ENCODE measurements around the gene HPRT1.
"Not testable (repeated sequence)": the region's sequence is repeated elsewhere in the genome, so short reads cannot be mapped to it uniquely, and the experiment has no call there.

The HPRT1 gene, protein sequence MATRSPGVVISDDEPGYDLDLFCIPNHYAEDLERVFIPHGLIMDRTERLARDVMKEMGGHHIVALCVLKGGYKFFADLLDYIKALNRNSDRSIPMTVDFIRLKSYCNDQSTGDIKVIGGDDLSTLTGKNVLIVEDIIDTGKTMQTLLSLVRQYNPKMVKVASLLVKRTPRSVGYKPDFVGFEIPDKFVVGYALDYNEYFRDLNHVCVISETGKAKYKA
- 4.6 to 22.5 (median 12.4) reads per million in 18 experiments for total RNA-seq

DNA sequence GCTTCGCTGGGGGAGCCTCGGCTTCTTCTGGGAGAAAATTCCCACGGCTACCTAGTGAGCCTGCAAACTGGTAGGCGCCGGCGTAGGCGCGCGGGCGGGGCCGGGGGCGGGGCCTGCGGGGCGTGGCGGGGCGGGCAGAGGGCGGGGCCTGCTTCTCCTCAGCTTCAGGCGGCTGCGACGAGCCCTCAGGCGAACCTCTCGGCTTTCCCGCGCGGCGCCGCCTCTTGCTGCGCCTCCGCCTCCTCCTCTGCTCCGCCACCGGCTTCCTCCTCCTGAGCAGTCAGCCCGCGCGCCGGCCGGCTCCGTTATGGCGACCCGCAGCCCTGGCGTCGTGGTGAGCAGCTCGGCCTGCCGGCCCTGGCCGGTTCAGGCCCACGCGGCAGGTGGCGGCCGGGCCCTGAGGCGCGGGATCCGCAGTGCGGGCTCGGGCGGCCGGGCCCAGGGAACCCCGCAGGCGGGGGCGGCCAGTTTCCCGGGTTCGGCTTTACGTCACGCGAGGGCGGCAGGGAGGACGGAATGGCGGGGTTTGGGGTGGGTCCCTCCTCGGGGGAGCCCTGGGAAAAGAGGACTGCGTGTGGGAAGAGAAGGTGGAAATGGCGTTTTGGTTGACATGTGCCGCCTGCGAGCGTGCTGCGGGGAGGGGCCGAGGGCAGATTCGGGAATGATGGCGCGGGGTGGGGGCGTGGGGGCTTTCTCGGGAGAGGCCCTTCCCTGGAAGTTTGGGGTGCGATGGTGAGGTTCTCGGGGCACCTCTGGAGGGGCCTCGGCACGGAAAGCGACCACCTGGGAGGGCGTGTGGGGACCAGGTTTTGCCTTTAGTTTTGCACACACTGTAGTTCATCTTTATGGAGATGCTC lies at the start of gene HPRT1:
Gene HPRT1 (plus strand): TSS at position 161 of the 857 bp plus-strand sequence. CDS start 147 bp downstream, at position 308.
- DNase-seq: peak; percentile 61 to 63

- peak; percentile 16 to 53 for DNase-seq
Observed at GRCh38 chrX:134416087-134416486, 43.9 kb upstream of the HPRT1 start.

DNA sequence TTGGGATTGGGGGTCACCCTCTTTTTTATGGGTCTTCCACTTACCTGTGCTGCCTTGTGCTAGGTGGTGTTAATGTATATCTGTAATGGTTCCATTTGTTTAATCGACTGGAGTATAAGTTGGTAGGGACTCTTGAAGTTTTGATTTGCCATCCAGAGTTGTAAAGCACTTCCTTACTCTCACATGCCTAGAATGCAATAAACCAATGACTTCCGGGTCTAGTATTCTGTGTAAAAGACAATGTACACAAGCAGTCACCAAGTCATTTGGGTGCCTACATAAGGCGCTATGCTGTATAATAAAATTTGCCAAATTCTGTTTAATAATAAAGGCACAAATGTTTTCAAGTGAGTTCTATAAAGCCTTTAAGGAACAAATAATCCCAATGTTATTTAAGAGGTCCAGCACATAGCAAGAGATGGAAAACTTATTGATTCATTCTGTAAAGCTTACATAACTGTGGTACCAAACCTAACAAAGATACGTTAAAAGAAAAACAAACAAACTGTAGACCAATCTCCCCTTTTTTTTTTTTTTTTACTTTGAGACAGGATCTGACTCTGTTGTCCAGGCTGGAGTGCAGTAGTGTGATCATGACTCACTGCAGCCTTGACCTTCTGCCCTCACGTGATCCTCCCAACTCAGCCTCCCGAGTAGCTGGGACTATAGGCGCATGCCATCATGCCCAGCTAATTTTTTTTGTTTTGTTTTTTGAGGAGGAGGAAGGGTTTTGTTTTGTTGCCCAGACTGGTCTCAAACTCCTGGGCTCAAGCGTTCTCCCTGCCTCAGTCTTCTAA lies 41.5 kb upstream of the HPRT1 start:
- peak in 1 of 2 donors; percentile 0 for DNase-seq

- no peak for DNase-seq
Observed at GRCh38 chrX:134419784-134420183, 40.2 kb upstream of the HPRT1 start.

- no peak for DNase-seq
Observed at GRCh38 chrX:134423606-134424005, 36.4 kb upstream of the HPRT1 start.

- DNase-seq: no peak
Observed at GRCh38 chrX:134426281-134426680, 33.7 kb upstream of the HPRT1 start.

- peak in 1 of 2 donors; percentile 21 for DNase-seq
Observed at GRCh38 chrX:134431894-134432293, 28.1 kb upstream of the HPRT1 start.

DNA sequence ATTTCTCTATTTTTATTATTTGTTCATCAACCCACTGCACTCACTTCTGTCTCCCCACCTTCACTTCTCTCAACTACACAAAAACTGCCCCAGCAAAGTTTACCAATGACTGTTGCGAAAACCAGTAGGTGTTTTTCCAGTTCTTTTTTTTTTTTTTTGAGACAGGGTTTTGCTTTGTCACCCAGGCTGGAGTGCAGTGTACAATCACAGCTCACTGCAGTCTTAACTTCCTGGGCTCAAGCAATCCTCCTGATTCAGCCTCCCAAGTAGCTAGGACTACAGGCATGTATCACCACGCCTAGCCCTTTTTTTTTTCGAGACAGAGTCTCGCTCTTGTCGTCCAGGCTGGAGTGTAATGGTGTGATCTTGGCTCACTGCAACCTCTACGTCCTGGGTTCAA lies 24.1 kb upstream of the HPRT1 start:
- DNase-seq: no peak

DNA sequence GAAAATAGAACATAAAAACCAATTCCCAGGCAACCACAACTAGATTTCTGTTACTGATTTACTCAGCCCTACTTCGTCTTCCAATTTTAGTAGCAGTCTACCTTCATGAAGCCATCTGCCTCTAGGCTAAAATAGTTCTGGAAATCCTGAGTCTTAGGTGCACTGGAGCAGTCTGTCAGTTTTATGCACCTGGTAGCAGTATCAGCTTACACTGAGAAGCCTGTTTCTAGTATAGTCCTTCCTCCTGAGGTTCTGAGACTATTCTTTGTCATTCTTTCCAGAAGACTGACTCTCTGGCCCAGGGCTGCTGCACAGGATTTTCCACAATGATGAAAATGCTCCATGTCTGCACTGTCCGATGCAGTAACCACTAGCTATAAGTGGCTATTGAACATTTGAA lies 16.9 kb upstream of the HPRT1 start:
- no peak for DNase-seq

GRCh38 chrX:134443461-134443860 lies 16.5 kb upstream of the HPRT1 start:
- no peak for DNase-seq

DNA sequence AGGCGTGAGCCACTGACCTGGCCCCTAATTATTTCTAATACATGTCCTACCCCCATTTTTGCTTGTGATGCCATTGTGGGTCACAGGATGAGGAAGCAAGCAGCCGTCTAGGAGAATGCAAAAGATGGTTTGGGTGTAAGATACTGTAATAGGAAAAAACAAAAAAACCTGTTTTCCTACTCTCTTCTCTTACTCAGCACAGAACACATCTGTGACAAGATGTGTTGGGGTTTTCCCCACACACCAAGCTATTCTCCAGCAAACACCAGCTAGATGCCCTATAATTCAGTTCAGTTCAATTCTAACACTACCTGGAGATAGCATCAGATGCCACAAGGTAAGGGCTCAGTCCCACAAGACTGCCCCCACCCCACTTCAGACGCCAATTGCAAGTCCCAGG lies 15.3 kb upstream of the HPRT1 start:
- DNase-seq: no peak

DNA sequence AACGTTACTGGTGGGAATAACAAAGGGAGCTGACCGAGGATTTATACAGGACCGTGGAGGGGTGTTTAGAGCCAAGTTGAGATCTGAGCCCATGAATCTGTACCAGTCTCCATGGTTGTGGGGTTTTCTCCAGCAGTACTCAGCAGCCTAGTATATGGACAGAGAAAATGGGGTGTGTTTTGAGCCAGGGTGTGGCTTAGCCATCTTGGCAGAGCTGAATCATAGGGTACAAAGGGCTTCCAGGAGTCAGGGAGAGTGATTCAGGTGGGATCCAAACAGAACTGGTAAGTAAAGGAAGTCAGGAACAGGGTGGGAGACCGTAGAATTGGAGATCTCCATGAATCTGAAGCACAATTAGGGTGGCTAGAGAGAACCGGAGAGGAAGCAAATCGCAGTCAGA lies 7.4 kb upstream of the HPRT1 start:
- DNase-seq: no peak

- no peak for DNase-seq
Observed at GRCh38 chrX:134453631-134454030, 6.3 kb upstream of the HPRT1 start.

GRCh38 chrX:134454506-134454905 lies 5.5 kb upstream of the HPRT1 start:
- DNase-seq: no peak

- DNase-seq: no peak
Observed at GRCh38 chrX:134457708-134458107, 2.3 kb upstream of the HPRT1 start.

GRCh38 chrX:134459683-134460004 lies 321 bp upstream of the HPRT1 start:
- no peak for DNase-seq

DNA sequence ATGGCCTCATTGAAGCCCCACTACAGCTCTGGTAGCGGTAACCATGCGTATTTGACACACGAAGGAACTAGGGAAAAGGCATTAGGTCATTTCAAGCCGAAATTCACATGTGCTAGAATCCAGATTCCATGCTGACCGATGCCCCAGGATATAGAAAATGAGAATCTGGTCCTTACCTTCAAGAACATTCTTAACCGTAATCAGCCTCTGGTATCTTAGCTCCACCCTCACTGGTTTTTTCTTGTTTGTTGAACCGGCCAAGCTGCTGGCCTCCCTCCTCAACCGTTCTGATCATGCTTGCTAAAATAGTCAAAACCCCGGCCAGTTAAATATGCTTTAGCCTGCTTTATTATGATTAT lies 876 bp downstream of the HPRT1 start:
- DNase-seq: no peak

DNA sequence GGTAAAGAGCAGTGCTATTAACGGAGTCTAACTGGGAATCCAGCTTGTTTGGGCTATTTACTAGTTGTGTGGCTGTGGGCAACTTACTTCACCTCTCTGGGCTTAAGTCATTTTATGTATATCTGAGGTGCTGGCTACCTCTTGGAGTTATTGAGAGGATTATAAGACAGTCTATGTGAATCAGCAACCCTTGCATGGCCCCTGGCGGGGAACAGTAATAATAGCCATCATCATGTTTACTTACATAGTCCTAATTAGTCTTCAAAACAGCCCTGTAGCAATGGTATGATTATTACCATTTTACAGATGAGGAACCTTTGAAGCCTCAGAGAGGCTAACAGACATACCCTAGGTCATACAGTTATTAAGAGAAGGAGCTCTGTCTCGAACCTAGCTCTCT lies 1.5 kb downstream of the HPRT1 start:
- no peak for DNase-seq

GRCh38 chrX:134462927-134463326 lies 3.0 kb downstream of the HPRT1 start:
- DNase-seq: no peak

GRCh38 chrX:134464453-134464852 lies 4.5 kb downstream of the HPRT1 start:
- not testable (repeated sequence) for DNase-seq

DNA sequence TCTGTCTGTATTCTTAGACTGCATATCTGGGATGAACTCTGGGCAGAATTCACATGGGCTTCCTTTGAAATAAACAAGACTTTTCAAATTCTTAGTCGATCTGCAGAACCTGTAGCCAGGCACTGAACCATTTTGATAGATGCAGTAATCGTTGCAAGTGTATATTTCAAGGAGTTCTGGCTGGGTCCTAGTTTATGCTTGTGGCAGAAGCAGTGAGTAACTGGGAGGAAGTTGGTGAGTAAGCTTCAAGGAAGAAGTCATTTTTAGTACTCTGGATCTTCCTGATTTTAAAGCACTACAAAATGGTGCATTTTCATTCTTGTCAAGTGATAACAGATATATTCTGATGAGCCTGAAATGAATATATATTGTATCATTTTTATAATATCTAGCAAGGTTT lies 9.5 kb downstream of the HPRT1 start:
- peak; percentile 52 for DNase-seq

DNA sequence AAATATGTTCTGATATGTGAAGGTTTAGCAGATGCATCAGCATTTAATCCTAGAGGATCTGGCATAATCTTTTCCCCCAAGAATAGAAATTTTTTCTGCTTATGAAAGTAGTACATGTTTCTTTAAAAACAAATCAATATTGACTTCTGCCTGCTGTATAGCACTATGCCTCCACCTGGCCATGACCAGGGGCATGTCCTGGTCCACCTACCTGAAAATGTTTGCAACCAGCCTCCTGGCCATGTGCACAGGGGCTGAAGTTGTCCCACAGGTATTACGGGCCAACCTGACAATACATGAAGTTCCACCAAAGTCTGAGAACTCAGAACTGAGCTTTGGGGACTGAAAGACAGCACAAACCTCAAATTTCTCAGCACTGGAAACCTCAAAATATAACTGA lies 10.0 kb downstream of the HPRT1 start:
- DNase-seq: no peak

- no peak for DNase-seq
Observed at GRCh38 chrX:134472041-134472440, 12.1 kb downstream of the HPRT1 start.

DNA sequence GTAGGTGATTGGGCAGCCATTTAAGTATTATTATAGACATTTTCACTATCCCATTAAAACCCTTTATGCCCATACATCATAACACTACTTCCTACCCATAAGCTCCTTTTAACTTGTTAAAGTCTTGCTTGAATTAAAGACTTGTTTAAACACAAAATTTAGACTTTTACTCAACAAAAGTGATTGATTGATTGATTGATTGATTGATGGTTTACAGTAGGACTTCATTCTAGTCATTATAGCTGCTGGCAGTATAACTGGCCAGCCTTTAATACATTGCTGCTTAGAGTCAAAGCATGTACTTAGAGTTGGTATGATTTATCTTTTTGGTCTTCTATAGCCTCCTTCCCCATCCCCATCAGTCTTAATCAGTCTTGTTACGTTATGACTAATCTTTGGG lies 16.3 kb downstream of the HPRT1 start:
- no peak for DNase-seq

Measured in inflammatory macrophage (primary cell).